Endothelial cell of umbilical vein (primary cell): ENCODE results near the gene PLCD1. TPM values are rescaled to one million over a fixed set of nuclear protein-coding genes. Genes with fewer than 3 reads are reported as not detected.

Experiments used
- BruUV-seq: library from RNA; stranded (reverse); fragments of 400-500 nt; replicated peaks from 2 replicates; lab custom pipeline; 2021; lab: Mats Ljungman, UMichigan
- CTCF ChIA-PET: fragments of 300-600, 350-600 bp; sonication (Branson Sonifier 250); formaldehyde crosslinking; loops from one replicate; lab custom pipeline; 2021; ENCODE audit warnings: antibody characterized with exemption, inconsistent platforms; lab: Charles Lee
- POLR2A ChIA-PET: fragments of 300-600, 350-600 bp; sonication (Branson Sonifier 250); formaldehyde crosslinking; loops from one replicate; lab custom pipeline; 2021; ENCODE audit warnings: antibody characterized with exemption, inconsistent platforms; lab: Charles Lee
- DNase-seq: peaks from one replicate; pipeline ENCODE4 v3.0.0-alpha.2; 2011; ENCODE audit warnings: low read depth, low spot score
- FAIRE-seq: peaks from 2 replicates; lab custom pipeline; 2011; peaks lifted over from hg19 to GRCh38; lab: Jason Lieb, UNC
- H2AFZ ChIP-seq: 2 replicates; pipeline ENCODE4 v1.6.0; 2012; ENCODE audit warnings: low read depth, low read length, control low read depth, inconsistent platforms
- H3K27ac ChIP-seq: 2 replicates; pipeline ENCODE4 v1.5.1; 2011; ENCODE audit warnings: low read depth, mild to moderate bottlenecking, control low read depth, low read length, moderate library complexity; ENCODE audit not compliant: insufficient read depth
- H3K27me3 ChIP-seq, 2 experiments: 2 replicates each; pipeline versions ENCODE4 v1.6.0 to v1.6.1; 2011; ENCODE audit warnings: low read length in 2 of 2, mixed read lengths in 1 of 2; ENCODE audit not compliant: control insufficient read depth in 2 of 2, insufficient read depth in 2 of 2
- H3K36me3 ChIP-seq, 2 experiments: 2 replicates in 1 of 2; 3 replicates in 1 of 2; pipeline ENCODE4 v1.5.1; 2011; ENCODE audit warnings: low read length in 2 of 2, mild to moderate bottlenecking in 1 of 2, moderate library complexity in 1 of 2; ENCODE audit not compliant: control insufficient read depth in 2 of 2, insufficient read depth in 2 of 2; ENCODE audit errors: extremely low read depth in 1 of 2
- H3K4me1 ChIP-seq: 3 replicates; pipeline ENCODE4 v1.5.1; 2011; ENCODE audit warnings: mild to moderate bottlenecking, low read length; ENCODE audit not compliant: control insufficient read depth, insufficient read depth; ENCODE audit errors: extremely low read depth
- H3K4me2 ChIP-seq: 2 replicates; pipeline ENCODE4 v1.6.1; 2011; ENCODE audit warnings: low read length, control low read depth, mixed read lengths; ENCODE audit not compliant: insufficient read depth
- H3K4me3 ChIP-seq, 3 experiments: fragments of 200-600 bp in 1 of 3; sonication (generic), shearing (Covaris generic) in 1 of 3; replicated peaks in 1 of 3; 2 replicates each; pipeline ENCODE4 v1.5.1; 2011 to 2016; ENCODE audit warnings: control low read depth in 3 of 3, low read length in 3 of 3, mild to moderate bottlenecking in 2 of 3, inconsistent platforms in 1 of 3, low read depth in 1 of 3, moderate library complexity in 1 of 3; ENCODE audit not compliant: insufficient read depth in 1 of 3
- H3K79me2 ChIP-seq: 2 replicates; pipeline ENCODE4 v1.6.0; 2012; ENCODE audit warnings: low read length, inconsistent platforms; ENCODE audit not compliant: control insufficient read depth, insufficient read depth
- H3K9ac ChIP-seq: replicated peaks from 2 replicates; pipeline ENCODE3; 2011; ENCODE audit warnings: low read length, control low read depth; ENCODE audit not compliant: insufficient read depth; ENCODE audit errors: extremely low read depth
- H3K9me1 ChIP-seq: replicated peaks from 3 replicates; pipeline ENCODE4 v1.6.0; 2011; ENCODE audit warnings: mild to moderate bottlenecking, low read length; ENCODE audit not compliant: control insufficient read depth, insufficient read depth; ENCODE audit errors: extremely low read depth
- H3K9me3 ChIP-seq: replicated peaks from 2 replicates; pipeline ENCODE4 v1.5.1; 2012; ENCODE audit warnings: low read length, inconsistent platforms; ENCODE audit not compliant: control insufficient read depth, insufficient read depth
- H4K20me1 ChIP-seq: replicated peaks from 2 replicates; pipeline ENCODE3; 2011; ENCODE audit warnings: mild to moderate bottlenecking, low read length; ENCODE audit not compliant: control insufficient read depth, insufficient read depth; ENCODE audit errors: extremely low read depth
- EZH2 ChIP-seq: IDR thresholded peaks from 2 replicates; pipeline ENCODE4 v1.6.1; 2012; ENCODE audit warnings: borderline replicate concordance, low read depth, mild to moderate bottlenecking, moderate library complexity, low read length, inconsistent platforms; ENCODE audit not compliant: severe bottlenecking
- FOS ChIP-seq: IDR thresholded peaks from 2 replicates; pipeline ENCODE4 v1.6.1; 2011; ENCODE audit warnings: mild to moderate bottlenecking, low read length, moderate library complexity, borderline replicate concordance; ENCODE audit not compliant: insufficient read depth
- MYC ChIP-seq: IDR thresholded peaks from one replicate; pipeline ENCODE4 v1.6.1; 2011; ENCODE audit warnings: mild to moderate bottlenecking, low read depth, low read length
- POLR2A ChIP-seq: IDR thresholded peaks from 2 replicates; pipeline ENCODE4 v1.6.1; 2012; ENCODE audit warnings: low read depth, mild to moderate bottlenecking, control low read depth, low read length
- dilution Hi-C: fragments of 300-500 bp; cut with MboI; formaldehyde crosslinking; loops from one replicate; pipeline ENCODE4 v1.15.0; 2019; ENCODE audit warnings: low sequenced_read_pairs; ENCODE audit not compliant: extremely low pct_ligation_motif_present
- intact Hi-C: fragments of 100-400 bp; cut with micrococcal nuclease; formaldehyde crosslinking; loops from one replicate; pipeline ENCODE4 v1.10.0; 2022
- polyA plus RNA-seq, 4 experiments: library from polyadenylated mRNA; depleted of rRNA in 3 of 4; stranded (reverse) in 3 of 4; unstranded in 1 of 4; fragments of >200 nt; gene quantifications; 2 replicates each; pipeline versions ENCODE4 v1.2.1 to v1.2.3, GENCODE V29; 2011 to 2012; ENCODE audit warnings: missing spikeins in 1 of 4
- total RNA-seq: library from RNA; stranded (reverse); gene quantifications from 2 replicates; pipeline ENCODE4 v1.2.3, GENCODE V29; 2021
- TF ChIP-seq, protein P1 (sequence below), 2 donors: IDR thresholded peaks; 1 replicate in 1 of 2; 2 replicates in 1 of 2; pipeline ENCODE4 v1.5.1; 2011; ENCODE audit warnings: low read length in 2 of 2, mild to moderate bottlenecking in 2 of 2, moderate library complexity in 2 of 2, control low read depth in 1 of 2, inconsistent platforms in 1 of 2, low read depth in 1 of 2; ENCODE audit not compliant: insufficient read depth in 1 of 2; ENCODE audit errors: extremely low read depth in 1 of 2
- TF ChIP-seq, protein P2 (sequence below): IDR thresholded peaks from 2 replicates; pipeline ENCODE4 v1.6.1; 2011; ENCODE audit not compliant: insufficient read depth, insufficient read length

Gene PLCD1
- total and polyA plus RNA-seq, 2 donors (not counting 3 experiments of a cell fraction or from before 2014, with no cell fraction given), result 12.6 to 15.3 TPM

DNA sequence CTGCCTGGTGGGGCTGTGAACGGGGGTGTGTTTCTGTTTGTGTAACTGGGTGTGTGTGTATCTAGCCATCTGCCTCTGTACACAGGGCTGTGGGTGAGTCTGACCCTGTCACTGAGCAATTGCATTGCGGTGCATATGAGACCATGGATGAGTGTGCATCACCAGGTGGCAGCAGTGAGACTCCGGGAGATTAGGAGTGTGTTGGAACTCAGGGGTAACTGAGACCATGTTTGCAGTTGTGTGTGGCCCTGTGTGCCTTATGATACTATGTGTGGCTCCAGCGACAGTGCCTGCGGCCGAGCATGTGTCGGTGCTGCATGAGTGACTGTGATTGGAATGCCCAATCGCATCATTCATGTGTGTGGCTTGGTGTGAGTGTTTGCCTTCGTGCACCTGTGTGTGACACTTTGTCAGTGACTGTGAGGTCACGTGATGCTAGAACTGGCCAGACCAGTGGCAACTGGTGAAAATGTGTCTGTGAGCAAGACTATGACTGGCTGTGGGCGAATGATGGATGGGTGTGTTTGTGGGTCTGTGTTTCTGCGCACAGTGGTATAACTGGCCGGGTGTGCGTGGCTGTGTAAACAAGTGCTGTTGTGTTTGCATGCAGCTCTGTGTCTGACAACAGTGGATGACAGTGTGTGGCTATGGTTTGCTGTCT is 24.9 kb downstream of the PLCD1 start:
- ChIA-PET POLR2A (no interaction called here), CTCF (interaction anchor here (0.9 to 3.6 kb wide), 9 partner anchors 8 to 150 kb away, joined by 3 to 34 read pairs (median 5); partner anchors contain the start of gene PLCD1)
- no TSS peak for BruUV-seq
- intact Hi-C loops (no loop called here), dilution Hi-C loops (no loop called here)
- DNase-seq (peak; percentile 50), FAIRE-seq (peak; percentile 49)
- H3K9me1 ChIP-seq, result no peaks in the 10 kb centered on the region
- no peak overlapping the region for H2AFZ ChIP-seq
- no peak overlapping the region for H3K9ac ChIP-seq
- no peaks in the 10 kb centered on the region for H3K4me1 ChIP-seq
- H3K27me3 ChIP-seq, result no peaks in the 10 kb centered on the region
- H3K4me2 ChIP-seq, result no peak overlapping the region
- H3K79me2 ChIP-seq, result no peaks in the 10 kb centered on the region
- no peaks in the 10 kb centered on the region for H4K20me1 ChIP-seq
- H3K4me3 ChIP-seq, result no peak overlapping the region
- no peak overlapping the region for H3K27ac ChIP-seq
- peaks cover 0 to 14% of the 10 kb centered on the region in 2 experiments for H3K36me3 ChIP-seq
- TF ChIP-seq, protein P1, sequence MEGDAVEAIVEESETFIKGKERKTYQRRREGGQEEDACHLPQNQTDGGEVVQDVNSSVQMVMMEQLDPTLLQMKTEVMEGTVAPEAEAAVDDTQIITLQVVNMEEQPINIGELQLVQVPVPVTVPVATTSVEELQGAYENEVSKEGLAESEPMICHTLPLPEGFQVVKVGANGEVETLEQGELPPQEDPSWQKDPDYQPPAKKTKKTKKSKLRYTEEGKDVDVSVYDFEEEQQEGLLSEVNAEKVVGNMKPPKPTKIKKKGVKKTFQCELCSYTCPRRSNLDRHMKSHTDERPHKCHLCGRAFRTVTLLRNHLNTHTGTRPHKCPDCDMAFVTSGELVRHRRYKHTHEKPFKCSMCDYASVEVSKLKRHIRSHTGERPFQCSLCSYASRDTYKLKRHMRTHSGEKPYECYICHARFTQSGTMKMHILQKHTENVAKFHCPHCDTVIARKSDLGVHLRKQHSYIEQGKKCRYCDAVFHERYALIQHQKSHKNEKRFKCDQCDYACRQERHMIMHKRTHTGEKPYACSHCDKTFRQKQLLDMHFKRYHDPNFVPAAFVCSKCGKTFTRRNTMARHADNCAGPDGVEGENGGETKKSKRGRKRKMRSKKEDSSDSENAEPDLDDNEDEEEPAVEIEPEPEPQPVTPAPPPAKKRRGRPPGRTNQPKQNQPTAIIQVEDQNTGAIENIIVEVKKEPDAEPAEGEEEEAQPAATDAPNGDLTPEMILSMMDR (IDR thresholded peaks at IDR 0.05; ENCODE audit: extremely low read depth in 1 of 2, insufficient read depth in 1 of 2, low read depth in 1 of 2, low read length in 2 of 2), result peak; percentile 50 to 72
- no peak for TF ChIP-seq EZH2
- H3K9me3 ChIP-seq, result no peaks in the 10 kb centered on the region

DNA sequence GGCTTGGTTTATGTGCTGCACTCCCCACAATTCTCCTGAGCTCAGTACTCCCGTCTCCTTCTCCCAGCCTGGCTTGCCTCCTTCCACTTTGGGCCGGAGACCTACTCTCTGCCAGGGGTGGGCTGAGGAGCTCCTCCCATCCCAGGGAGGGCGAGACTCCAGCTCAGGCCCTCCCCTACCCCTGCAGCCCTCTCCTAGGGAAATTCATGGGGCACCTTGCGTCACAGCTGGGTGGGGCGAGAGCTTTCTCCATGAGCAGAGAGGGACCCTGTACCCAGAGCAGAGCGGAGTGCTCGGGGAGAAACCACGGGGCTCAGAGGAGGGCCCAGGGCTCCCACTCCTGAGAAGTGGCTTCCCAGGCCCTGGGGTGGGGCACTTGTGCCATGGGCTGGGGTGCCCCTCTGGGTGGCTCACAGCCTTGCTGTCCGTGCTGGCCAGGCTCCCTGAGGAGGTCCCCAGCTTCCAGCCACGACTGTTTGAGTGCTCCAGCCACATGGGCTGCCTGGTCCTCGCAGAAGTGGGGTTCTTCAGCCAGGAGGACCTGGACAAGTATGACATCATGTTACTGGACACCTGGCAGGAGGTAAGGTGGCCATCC is 25.5 kb downstream of the PLCD1 start:
- Histone ChIP-seq H2AFZ (no peak overlapping the region), H3K27me3 (no peaks in the 10 kb centered on the region), H4K20me1 (no peaks in the 10 kb centered on the region), H3K9ac (no peak overlapping the region), H3K9me1 (no peaks in the 10 kb centered on the region), H3K79me2 (no peaks in the 10 kb centered on the region), H3K36me3 (peaks cover 0 to 14% of the 10 kb centered on the region in 2 experiments), H3K4me1 (no peaks in the 10 kb centered on the region), H3K27ac (no peak overlapping the region), H3K9me3 (no peaks in the 10 kb centered on the region), H3K4me3 (no peak overlapping the region), H3K4me2 (no peak overlapping the region)
- POLR2A ChIA-PET, result no interaction called here
- CTCF ChIA-PET, result interaction anchor here (0.6 to 3.6 kb wide), 13 partner anchors 9 to 659 kb away, joined by 3 to 34 read pairs (median 4); no protein-coding TSS in a partner anchor
- intact Hi-C loops (loop anchor here (1.0 kb wide), 2 partner anchors 30 to 149 kb away; no protein-coding TSS in a partner anchor), dilution Hi-C loops (no loop called here)
- TF ChIP-seq EZH2, result no peak
- TF ChIP-seq MYC, result no peak
- TF ChIP-seq FOS, result no peak
- TF ChIP-seq POLR2A, result no peak
- TF ChIP-seq, protein P2, sequence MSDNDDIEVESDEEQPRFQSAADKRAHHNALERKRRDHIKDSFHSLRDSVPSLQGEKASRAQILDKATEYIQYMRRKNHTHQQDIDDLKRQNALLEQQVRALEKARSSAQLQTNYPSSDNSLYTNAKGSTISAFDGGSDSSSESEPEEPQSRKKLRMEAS, result no peak
- no peak for FAIRE-seq
- DNase-seq, result no peak
- BruUV-seq, result no TSS peak
